ENCODE results near the gene TNFSF9.
"Not testable (repeated sequence)": the region's sequence is repeated elsewhere in the genome, so short reads cannot be mapped to it uniquely, and the experiment has no call there.

Gene TNFSF9

DNA sequence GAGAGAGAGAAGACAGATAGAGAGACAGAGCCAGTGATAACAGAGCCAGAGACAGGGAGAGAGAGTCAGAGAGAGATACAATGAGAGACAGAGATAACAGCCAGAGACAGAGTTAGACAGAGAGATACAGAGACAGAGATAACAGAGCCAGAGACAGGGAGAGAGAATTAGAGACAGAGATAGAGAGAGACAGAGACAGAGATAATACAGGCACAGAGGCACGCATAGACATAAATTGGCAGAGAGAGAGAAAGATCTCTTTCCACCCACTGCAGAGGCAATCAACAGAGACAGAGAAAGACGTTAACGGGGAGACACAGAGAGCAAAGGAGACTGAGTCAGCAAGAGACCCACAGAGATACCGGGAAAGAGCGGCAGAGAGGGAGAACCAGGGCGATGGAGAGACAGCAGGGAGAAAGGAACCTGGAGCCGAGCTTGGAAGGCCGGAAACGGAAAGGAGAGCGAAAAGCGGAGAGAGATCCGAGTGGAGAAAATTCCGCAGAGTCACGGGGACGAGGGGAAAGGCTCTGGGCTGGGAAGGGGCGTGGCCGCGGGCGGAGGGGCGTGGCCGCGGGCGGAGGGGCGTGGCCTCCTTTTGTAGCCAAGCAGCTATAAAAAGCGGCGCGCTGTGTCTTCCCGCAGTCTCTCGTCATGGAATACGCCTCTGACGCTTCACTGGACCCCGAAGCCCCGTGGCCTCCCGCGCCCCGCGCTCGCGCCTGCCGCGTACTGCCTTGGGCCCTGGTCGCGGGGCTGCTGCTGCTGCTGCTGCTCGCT, at the start of gene TNFSF9:
TSS of gene TNFSF9 (plus strand) at position 641 of the 777 bp plus-strand sequence. CDS start at position 652, 11 bp downstream.
- no peak for DNase-seq

DNA sequence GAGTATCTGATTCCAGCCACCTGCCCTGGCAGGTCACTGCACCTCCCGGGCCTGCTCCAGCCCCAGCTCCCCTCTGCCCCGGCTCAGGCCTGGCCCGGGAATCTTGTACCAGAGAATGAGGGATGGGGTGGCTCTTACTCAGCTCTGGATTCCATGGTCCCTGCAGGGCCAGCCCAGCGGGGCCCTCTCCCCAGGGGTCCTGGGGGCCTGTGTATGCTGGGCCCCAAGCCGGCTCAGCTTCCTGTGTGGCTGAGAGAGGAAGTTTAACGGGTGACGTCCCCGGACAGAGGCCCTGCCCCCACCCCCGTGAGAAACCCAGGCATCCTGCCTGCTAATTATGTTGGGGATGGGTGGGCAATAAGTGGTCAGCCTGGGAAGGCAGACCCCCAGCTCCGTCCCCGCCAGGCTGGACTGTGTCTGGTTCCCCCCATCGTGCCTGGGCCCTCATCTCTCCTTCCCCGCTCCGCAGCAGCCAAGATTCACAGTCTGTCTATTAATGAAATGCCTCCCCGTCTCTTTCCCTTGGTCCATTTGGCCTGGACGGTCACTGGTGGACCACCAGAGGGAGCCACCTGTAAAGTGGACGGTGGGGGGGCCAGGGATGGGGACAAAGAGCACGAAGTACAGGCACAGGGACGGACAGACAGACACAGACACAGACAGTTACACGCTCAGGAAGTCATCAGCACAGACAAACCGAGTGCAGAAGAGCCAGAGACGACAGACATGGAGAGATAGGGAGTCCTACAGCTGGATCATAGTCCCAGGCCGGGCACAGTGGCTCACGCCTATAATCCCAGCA, 49.1 kb upstream of the TNFSF9 start, which contains the start of gene DENND1C:
TSS of gene DENND1C (minus strand) at position 247 of the 802 bp plus-strand sequence. CDS start at position 155, 92 bp downstream.
- no peak for DNase-seq

DNA sequence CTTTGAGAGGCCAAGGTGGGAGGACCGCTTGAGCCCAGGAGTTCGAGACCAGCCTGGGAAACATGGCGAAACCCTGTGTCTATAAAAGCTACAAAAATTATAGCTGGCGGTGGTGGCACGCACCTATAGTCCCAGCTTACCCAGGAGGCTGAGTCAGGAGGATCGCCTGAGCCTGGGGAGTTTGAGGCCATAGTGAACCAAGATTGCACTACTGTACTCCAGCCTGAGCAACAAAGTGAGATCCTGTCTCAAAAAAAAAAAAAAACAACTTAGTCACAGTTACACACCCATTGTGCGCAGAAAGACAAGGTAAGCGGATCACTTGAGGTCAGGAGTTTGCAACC, 48.5 kb upstream of the TNFSF9 start:
- DNase-seq: no peak

DNA sequence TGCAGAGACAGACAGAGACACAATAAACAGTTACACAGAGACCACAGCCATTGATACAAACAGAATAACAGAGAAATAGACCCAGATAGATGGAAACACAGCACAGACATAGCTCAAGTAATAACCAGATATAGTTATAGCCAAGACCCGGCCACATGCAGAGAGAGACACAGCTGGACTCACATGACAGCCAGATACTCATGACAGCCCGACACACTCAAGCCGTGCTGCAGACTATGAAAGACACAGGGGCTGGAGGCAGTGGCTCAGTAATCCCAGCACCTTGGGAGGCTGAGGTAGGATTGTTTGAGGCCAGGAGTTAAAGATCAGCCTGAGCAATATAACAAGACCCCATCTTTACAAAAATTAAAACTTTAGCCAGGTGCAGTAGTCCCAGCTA, 47.6 kb upstream of the TNFSF9 start:
- no peak for DNase-seq

DNA sequence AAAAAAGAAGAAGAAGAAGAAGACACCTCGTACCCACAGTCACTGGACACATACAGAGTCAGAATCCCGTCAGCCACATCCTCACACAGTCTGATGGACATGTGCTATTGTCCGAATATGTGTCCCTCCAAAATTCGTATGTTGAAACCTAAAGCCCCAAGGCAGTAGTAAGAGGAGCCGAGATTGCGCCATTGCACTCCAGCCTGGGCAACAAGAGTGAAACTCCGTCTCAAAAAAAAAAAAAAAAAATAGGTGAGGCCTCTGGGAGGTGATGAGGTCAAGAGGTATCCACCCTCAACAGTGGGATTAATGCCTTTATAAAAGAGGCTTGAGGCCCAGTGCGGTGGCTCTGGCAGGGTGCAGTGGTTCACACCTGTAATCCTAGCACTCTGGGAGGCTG, 46.6 kb upstream of the TNFSF9 start:
- DNase-seq: no peak

DNA sequence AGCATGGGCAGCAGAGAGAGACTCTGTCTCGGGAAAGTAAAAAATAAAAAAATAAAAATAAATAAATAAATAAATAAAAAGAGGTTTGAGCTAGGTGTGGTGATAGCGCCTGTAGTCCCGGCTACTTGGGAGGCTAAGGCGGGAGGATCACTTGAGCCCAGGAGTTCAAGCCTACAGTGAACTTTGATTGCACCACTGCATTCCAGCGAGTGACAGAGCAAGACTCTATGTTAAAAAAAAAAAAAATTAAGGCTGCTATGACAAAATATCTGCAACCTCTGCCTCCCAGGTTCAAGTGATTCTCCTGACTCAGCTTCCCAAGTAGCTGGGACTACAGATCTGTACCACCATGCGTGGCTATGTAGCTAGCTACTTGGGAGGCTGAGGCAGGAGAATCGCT, 46.0 kb upstream of the TNFSF9 start:
- DNase-seq: no peak

GRCh38 chr19:6489278-6490061, 41.4 kb upstream of the TNFSF9 start:
- DNase-seq: no peak

- no peak for DNase-seq
Measured at GRCh38 chr19:6490134-6490533, 40.7 kb upstream of the TNFSF9 start.

DNA sequence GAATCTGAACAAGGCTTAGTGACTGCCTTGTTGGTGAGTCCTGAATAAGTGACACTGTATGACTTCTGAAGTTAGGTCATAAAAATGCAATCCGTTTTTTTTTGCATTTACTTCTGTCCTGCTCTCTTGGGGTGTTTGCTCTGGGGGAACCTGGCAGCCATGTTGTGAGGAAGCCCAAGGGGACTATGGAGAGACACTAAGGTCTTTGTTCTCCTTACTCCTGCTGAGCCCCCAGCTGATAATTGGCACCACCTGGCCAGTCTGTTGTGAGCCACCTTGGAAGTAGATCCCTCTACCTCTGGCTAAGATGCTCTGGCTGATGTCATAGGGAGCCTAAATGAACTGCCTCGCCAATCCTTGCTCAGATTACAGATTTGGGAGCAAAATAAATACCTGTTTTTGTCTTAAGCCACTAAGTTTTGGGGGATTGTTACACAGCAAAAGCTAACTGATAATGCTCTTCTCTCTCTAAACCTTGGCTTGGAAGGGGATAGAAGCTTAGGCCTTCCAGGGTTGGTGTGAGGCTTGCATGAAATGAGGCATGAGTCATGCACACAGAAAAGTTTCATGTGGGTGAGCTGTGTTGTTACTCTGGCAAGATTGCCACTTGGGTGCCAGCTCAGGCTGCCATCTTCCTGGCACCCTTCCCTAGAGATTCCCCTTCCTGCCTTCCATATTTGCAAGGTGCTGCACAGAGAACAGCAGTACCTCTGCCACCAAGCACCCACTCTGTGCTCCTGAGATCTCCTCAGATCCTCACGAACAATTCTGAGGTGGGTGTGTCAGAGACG, 38.8 kb upstream of the TNFSF9 start:
- DNase-seq: no peak

GRCh38 chr19:6494438-6495036, 36.3 kb upstream of the TNFSF9 start:
- no peak for DNase-seq

GRCh38 chr19:6495947-6496346, 34.9 kb upstream of the TNFSF9 start:
- DNase-seq: no peak

DNA sequence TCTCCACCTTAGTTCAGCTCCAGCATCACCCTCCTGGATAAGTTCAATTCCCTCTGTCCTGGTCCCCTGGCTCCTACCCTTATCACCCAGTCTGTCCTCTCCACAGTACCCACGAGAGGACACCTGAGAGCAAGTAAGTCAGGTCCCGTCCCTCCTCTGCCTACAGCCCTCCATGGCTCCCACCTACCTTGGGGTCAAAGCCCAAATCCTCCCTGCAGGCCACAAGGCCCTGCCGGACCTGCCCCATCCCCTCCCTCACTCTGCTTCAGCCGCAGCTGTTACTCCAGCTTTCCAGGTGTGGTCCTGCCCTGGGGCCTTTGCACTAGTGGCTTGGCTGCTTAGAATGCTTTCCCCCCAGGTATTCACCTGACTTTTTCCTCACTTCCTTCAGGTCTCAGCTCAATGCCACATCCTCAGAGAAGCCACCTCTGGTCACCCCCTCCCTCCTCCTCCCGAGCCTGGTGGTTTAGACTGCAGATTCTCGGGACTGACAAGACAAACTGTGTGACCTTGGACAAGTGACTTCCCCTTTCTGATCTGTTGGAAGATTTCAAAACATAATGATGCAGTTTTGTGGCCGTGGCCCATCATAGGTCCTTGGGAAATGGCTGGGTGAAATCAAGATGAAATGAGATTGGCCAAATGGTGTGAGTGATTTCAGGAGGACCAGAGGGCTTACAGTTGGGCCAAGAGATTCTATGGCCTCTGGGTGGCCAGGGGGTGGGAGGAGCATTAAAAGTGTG, 32.4 kb upstream of the TNFSF9 start:
- no peak for DNase-seq

DNA sequence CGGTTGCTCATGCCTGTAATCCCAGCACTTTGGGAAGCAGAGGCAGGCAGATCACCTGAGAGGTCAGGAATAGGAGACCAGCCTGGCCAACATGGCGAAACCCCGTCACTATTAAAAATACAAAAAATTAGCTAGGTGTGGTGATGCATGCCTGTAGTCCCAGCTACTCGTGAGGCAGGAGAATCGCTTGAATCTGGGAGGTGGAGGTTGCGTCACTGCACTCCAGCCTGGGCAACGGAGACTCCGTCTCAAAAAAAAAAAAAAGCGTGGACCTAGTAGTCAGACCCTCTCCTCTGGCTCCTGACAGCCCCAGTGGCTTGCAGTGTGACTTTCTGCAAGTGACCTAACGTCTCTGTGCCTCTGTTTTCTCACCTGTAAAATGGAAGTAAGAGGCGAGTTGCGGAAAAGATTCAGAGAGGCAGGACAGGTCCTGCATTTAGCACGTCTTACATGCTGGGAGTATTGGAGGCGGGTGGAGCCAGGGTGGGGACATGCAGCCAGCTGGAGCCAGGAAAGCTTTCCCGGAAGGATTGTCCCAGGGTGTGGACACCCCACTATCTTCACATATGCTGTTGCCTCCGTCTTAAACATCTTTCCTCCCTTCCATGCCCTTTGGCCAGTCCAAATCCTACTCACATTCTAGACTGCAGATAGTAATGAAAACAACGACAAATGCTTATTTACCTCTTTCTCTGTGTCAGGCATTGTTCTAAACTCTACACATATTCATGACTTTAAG, 31.6 kb upstream of the TNFSF9 start:
- no peak for DNase-seq

DNA sequence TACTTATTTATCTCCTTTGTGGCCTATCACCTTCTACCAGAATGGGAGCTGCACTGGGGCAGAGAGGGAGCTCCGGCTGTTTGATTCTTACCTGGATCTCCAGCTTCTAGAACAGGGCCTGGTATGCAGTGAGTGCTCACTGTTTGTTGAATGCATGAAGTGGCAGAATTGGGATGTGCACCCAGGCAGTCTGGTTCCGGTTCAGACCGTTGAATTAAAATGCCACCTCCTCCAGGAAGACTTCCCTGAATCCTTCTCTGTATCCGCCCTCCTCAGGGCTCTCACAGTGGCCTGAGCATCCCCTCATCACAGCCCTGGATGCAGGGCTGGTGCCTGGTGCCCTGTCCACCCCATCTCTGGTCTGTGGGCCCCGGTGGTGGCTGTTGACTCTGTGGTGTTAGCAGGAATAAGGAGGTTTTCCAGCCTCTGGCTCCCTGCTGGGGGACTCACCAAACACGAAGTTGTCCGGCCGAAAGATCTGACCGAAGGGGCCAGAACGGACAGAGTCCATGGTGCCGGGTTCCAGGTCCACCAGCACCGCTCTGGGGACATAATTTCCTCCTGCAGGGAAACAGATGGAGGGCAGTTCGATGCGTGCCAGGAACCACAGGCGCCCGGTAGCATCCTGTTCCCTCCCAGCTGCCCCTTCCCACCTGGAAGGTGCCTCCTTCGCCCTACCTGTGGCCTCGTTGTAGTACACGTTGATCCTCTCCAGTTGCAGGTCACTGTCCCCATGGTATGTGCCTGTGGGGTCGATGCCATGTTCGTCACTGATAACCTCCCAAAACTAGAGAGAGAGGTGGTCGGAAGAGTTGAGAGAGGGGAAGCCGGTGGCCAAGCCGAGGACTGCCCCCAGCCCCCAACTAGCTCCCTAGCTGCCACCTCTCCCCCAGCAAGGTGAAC, 29.7 kb upstream of the TNFSF9 start:
- DNase-seq: no peak

- no peak for DNase-seq
Measured at GRCh38 chr19:6501740-6502648, 28.8 kb upstream of the TNFSF9 start, which contains the start of gene TUBB4A. Gene TUBB4A (minus strand): TSS chr19:6502309. CDS start chr19:6502212, 97 bp downstream.

DNA sequence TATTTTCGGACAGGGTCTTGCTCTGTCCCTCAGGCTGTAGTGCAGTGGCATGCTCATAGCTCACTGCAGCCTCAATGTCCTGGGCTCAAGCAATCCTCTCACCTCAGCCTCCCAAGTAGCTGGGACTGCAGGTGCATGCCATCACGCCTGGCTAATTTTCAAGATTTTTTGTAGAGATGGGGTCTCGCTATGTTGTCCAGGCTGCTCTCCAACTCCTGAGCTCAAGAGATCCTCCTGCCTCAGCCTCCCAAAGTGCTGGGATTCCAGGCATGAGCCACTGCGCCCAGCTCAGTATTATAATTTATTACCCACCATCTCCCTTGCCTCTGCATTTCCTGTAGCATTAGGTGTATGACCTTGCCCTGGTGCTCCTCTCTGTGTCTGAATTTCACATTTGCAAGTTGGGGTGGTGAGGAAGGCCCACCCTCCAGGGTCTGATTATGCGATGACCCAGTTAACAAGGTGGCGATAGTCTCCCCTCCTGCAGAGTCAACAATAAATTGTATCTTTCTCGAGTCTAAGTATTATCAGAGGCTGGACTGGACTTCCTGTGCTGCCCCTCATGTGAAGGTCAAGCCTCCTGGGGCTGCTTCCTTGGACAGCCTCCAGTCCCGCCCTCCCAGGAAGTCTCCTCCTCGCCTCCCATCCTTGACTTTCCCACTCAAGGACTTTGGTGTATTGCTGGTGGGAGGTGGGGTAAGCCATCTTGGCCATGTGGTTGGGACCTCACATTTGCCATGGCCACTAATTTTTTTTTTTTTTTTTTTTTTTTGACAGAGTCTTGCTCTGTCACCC, 27.2 kb upstream of the TNFSF9 start:
- DNase-seq: no peak

- not testable (repeated sequence) for DNase-seq
Measured at GRCh38 chr19:6508028-6508771, 22.6 kb upstream of the TNFSF9 start.

All from NCI-H446 treated with DMSO at 0.1 percent for 48 hours (cell line).